HG03175 (cell line): Measurements from ENCODE around the gene RNF141.

ENCODE experiments used
- ATAC-seq: cut with Tn5 transposase; IDR thresholded peaks from one replicate; pipeline ENCODE4 v1.9.1; 2021; ENCODE audit warnings: mild to moderate bottlenecking, moderate library complexity; ENCODE audit not compliant: unreplicated experiment

The RNF141 gene

DNA sequence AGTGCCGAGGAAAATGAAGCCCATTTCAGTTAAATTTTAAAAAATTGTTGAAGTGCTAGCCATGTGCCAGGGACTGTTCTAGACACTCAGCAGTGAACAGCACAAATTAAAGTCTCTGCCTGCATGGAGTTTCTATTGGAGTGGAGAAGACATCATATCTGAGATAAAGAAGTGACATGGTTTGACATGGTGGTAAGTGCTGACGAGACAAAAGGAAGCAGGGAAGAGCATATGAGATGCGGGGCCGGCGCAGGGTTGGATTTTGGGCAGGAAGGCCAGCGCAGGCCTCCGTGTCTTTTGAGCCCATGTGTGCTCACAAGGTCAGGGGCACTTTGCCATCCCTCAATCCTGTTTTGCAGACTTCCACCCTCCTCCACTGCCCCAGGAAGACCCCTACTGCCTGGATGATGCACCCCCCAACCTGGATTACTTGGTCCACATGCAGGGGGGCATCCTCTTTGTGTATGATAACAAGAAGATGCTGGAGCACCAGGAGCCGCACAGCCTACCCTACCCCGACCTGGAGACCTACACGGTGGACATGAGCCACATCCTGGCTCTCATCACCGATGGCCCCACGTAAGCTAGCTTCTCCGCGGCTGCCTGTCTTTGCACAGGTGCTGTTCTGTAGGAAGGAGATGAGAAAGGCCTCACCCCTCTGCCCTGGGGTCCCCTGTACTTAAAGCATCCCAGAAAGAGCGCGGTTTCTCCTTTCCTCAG, 56.4 kb downstream of the RNF141 start:
- ATAC-seq: no peak

DNA sequence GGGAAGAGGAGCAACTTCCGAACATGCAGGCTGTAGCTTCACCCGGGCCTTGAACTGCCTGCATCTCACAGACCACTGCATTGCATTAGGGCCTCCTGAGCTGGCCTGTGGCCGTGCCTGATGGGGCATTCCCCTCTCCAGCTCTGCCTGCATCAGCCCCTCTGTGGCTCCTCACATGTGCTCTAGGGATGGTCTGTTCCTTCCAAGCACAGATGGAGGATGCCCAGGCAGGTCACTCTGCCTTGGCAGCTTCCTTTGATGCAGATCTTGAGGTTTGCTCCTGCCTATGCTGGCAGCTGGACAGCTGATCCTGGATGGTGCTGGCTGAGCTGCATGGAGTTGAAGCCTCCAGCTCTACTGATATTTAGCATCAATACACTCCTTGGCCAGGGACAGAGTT, 57.4 kb downstream of the RNF141 start:
- ATAC-seq: no peak

DNA sequence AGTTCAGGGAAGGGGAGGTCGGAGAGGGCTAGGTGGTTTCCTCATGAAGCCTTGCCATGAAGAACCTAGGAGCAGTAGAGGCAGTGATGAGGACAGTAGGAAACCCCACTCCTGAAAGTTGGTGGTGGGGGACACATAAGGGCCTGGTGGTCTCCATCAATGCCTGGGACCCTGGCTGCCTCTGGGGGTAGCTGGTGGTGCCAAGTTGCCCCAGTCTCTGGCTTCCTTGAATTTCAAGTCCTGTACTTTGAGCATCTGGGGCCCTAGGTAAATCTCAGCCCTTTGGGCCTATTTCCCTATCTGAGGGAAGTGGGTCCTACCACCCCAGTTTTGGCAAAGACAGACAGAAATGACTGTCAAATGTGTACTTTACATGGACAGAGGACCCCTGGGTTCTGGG, 57.8 kb downstream of the RNF141 start:
- ATAC-seq: no peak

DNA sequence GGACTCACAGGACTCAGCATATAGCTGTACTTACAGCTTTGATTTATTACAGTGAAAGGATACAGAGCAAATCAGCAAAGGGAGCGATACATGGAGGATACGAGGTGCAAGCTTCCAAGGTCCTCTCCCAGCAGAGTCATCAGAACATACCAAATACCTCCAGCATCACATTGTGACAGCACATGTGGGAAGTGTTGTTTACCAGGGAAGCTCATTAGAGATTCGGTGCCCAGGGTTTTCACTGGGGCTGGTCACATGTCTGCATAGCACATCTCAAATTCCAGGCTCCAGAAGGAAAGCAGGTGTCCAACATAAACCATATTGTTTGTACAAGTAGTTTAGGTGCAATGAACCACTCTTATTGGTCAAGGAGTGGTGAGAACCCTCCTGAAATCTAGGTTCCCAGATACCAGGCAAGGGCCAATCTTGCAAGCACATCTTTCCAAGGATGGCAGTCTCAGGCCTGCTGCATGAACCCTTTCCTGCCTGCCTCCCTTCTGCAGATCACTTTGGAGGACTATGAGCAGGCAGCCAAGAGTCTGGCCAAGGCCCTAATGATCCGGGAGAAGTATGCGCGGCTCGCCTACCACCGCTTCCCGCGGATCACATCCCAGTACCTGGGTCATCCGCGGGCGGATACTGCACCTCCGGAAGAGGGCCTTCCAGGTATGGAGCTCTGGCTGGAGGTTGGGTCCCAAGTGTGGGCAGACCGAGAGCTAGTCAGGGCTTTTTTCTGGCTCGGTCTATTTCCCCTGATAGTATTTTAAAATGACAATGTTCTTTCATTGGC, 59.2 kb downstream of the RNF141 start:
- ATAC-seq: no peak

DNA sequence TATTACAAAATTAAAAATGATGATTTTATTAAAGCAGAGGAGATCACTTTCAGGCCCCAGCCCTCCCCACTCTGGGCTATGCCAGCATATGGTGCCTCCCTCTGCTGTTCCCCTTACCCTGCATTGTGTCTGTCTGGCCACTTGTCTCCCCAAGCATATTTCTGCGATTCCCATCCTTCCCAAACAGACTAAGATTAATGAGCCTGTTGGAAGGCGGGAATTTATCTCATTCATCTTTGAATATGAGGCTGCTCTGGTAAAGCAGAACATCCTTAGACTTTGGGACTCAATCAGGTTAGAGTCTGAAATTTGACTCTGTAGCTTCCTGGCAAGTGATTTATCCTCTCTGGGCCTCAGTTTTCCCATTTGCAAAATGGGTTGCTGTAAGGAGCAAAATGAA, 60.2 kb downstream of the RNF141 start:
- no peak for ATAC-seq

DNA sequence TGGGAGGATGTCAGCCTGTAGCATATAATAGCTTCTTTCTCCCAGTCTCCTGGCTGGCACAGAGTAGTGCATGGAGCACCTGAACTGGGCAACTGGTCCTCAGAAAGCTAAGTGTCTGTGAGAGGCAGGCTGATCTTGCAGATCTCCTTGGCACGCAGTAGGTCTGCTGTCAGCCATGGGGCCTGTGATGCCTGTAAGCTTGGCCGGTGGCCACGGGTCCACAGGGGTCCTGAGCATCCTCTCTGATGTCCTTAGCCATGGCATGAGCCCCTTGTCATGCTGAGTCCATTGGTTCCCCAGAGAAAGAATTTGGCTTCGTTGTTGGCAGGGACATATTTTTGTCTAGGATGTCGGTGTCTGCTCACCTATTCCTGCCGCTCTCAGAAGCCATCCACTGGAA, 61.0 kb downstream of the RNF141 start:
- ATAC-seq: no peak

DNA sequence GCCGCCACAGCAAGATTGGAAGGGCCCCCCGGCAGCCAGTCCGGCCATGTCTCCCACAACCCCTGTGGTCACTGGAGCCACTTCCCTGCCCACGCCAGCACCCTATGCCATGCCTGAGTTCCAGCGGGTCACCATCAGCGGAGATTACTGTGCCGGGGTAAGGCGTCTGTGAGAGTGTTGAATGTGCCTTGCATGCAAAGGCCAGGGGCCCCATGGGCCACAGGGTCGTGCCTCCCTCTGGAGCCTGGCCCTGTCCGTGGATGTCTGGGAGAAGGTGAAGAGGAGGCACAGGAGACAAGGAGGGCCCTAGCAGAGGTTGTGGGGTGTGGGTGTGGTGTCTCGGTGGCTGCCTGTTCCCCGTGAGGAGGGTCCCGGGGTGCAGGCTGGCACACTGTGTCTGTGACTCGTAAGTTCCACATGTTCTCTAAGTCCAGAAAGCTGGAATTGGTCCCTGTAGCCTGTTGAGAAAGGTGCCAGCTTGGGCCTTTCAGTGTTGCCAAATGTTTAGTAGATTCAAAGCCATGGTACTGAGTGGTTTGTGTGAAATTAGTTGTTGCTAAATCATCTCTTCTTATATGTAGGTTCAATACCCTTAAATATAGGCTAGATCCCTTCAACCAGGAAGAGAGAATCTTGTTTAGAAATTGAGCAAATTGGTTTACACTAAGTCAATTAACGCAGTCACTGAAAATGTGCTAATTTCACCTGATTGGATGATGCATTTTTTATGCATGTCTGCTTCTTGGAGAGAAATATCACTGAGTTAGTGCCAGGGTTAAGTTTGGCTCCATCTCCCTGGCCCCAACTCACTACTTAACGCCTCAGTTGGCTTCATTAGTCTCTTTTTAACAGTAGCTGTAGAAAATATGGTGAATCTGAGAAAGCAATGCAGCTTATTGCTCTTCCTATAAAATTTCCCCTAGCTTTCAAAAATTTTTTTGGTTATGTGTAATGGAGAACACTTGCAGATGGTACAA, 62.1 kb downstream of the RNF141 start:
- no peak for ATAC-seq

DNA sequence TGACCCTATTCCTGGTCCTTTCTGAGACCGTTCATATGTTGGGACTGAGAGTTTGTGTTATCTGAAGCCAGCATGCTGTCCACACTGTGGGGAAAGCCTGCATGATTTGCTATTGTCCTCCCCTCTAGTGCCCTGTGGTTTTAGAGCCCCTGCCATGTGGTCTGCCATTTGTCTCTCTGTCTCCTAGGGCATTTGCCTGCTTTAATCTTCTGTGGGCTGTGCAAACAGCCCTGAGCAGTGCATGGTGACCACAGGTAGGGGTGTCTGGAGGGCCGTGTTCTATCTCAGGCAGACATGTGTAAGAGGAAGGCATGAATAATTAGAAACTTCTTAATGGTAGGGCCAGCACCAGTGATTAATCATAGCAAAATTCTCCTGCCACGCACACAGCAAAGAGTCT, 62.9 kb downstream of the RNF141 start:
- ATAC-seq: no peak

DNA sequence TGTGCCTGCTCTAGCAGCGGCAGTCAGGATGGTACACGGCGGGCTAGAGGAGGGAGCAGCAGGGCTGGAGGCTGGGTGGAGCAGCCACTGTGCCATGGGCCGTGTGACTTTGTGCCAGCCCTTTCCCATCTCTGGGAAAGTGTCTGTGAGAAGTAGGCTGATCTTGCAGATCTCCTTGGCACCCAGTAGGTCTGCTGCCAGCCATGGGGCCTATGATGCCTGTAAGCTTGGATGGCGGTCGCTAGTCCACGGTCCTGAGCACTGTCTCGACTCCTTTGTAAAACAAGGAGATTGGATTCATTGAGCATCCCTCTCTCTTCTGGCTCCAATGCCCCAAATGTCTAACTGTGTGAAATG, 63.3 kb downstream of the RNF141 start:
- ATAC-seq: no peak

DNA sequence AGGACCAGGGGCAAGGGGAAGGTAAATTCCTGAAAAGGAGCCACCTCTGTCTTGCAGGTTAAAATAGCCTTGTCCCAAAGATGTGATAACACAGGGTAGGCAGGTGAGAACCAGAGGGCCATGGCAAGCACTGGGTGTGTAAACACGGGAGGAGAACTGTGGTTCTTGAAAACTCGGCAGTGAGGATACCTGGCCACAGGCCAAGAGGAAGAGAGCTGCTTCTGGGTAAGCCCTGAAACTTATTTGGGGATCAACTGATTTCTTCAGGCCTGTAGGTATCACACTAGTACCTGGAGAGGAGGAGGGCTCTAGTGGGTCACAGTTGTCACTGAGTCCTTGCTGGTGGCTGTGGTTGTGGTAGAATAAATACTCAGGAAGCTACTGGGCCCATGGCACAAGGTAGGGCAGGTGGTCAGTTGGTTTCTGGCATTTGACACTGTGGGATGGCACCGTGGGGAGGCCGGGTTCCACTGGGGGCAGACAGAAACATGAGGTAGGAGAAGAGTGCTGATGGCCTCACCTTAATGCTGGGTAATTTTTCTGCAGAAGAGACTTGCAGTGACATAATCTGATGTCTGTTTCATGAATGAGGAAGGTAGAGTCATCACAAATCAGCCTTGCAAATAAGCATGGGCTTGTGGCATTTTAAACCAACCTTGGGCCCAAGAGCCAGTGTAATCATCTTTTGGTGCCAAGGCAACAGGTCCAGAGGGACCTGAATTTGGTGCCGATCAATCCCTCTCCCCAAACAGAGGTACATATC, 63.9 kb downstream of the RNF141 start:
- ATAC-seq: no peak

DNA sequence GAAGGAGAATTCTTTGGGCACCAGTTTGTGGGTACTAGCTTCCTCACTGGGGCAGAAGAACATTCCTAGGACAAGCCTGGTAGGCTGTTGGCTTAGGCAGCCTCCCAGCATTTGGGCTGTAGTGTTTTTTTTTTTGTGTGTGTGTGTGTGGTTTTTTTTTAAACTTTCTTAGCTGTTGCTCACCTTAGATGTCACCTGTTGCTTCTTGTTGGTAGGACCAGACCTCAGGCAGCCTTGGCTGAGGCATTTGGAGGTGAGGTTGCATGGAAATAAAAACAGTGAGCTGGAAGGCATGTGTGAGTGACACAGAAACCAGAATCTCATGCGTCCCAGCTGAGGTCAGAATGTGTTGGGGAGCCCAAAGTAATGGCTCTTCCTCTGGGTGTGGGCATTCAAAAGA, 64.6 kb downstream of the RNF141 start:
- no peak for ATAC-seq

DNA sequence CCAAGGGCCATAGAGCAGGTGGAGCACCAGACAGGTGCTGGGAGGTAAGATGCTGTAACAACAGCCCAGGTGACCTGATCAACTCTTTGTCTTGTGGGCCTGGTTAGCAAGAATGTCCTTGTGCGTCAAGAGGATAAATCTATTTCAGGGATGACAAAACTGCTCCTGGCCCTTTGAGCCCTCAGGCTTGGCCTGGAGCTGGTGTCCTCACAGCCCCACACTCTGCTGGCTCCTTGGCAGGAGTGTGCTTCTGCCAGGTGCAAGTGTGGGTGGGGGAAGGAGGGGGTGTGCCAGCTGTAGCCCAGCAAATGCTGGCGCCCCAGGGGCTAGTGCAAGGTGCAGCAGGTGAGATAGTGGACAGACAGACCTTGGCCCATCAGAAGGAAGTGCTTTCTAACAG, 66.4 kb downstream of the RNF141 start:
- ATAC-seq: no peak

DNA sequence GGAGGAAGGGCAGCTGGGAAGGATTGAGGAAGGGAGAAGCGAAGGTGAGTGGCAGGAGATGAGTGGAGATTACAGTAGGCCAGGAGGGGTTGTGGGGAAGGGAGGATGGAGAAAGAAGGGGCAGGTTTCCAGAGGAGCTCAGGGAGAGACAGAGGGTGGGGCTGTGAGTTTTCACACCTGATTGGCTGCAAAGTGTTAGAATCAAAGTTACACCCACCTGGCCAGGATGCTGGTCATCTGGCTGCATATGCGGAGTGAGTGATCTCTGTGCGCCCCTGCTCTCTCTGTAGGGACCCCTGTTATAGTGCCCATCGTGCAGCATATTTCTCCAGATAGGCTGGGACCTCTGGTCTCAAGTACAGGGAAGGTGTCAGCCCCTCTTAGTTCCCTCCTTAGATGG, 67.6 kb downstream of the RNF141 start:
- no peak for ATAC-seq

DNA sequence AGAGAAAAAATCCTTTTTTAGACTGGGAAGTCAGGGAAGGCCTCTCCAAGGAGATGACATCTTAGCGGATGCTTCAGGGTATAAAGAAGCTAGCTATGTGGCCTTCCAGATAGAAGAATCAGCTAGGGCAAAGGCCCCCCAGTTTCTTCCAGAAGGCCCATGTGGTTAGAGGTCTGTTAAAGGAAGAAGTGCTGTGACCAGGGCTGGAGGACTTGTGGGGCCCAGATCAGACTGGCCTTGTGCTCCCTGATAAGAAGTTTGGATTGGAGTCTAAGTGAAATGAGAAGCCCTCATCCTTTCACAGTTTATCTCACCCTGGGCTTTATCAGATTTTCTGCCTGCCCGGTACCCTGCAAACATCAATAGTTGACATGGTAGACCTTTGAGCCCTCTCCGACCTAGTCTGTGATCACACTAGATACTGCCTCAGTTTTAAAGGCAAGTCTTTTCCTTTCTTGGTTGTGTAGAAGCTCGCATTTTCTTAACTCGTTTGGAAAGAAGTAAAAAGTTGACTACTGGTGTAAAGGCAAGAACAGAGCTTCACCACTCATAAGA, 78.2 kb downstream of the RNF141 start:
- no peak for ATAC-seq
